GM04504 (cell line): ENCODE results near the gene TBC1D10B.
"Not testable (repeated sequence)": the region's sequence is repeated elsewhere in the genome, so short reads cannot be mapped to it uniquely, and the experiment has no call there.

Experiments used
- DNase-seq: peaks from one replicate; pipeline ENCODE4 v3.0.0-alpha.2; 2012; ENCODE audit warnings: low read depth

TBC1D10B gene

GRCh38 chr16:30355144-30355953 lies 14.9 kb downstream of the TBC1D10B start, which contains the start of gene CD2BP2:
Gene CD2BP2, minus strand, starts transcription at chr16:30355308. Its CDS starts 627 bp downstream, at chr16:30354681.
- peak; percentile 100 for DNase-seq

GRCh38 chr16:30354423-30355143 lies 15.7 kb downstream of the TBC1D10B start:
- no peak for DNase-seq

DNA sequence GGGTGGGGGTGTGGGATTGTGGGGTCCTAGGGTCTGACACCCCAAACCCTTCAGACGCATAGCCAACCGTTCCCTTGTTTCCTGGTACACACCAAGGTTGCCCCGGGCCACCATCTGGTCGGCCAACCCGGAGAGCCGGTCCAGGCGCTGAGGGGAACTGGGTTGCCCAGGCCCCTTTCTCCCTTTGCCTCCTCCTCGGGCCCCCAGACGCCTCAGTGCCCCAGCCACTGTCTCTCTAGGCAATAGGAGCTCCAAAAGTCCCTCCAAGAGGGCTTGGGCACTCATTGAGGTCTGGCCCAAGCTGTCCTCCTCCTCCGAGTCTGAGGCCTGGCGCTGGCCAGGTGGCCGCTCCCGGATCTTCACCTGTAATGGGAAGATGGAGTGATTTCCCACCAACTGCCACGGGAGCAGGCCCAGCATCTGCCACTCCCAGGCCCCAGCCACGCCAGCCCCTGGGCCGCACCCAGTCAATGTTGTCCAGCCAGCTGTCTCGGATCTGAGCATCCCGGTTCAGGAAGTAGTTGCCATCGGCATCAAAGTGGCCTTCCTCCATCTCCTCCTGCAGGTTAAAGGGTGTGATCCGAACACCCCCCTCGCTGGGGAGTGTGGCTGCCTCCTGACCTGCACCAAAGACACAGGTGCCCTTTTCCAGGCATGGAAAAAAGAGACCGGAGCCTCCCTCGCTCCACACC lies 16.7 kb downstream of the TBC1D10B start:
- DNase-seq: no peak

- DNase-seq: no peak
These were observed 17.5 kb downstream of the TBC1D10B start for GRCh38 chr16:30352488-30353401.

- DNase-seq: peak; percentile 89
These were observed 18.5 kb downstream of the TBC1D10B start for GRCh38 chr16:30351586-30352419.

DNA sequence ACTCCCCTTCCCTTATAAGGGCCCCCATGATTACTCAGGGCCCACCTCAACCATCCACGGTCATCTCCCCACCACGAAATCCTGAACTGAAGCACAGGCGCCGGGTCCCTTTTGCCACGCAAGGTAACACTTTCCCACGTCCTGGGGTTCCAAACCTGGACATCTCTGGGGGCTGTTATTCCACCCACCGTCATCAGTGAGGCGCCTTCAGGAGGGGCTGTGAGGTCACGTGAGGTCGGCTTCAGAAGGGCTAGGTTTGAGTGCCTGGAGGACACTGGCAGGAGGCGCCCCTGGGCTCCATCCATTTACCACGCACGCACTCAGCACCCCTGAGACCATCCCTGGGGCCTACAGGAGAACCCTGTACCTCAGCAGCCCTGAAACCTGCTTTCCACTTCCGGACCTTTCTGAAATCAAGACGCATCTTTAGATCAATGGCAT lies 19.3 kb downstream of the TBC1D10B start:
- DNase-seq: no peak

- no peak for DNase-seq
These were observed 20.0 kb downstream of the TBC1D10B start for GRCh38 chr16:30350134-30350871.

GRCh38 chr16:30349675-30350074 lies 20.6 kb downstream of the TBC1D10B start:
- DNase-seq: no peak

- no peak for DNase-seq
These were observed 21.4 kb downstream of the TBC1D10B start for GRCh38 chr16:30348929-30349328.

- DNase-seq: no peak
These were observed 22.2 kb downstream of the TBC1D10B start for GRCh38 chr16:30348113-30348512.

DNA sequence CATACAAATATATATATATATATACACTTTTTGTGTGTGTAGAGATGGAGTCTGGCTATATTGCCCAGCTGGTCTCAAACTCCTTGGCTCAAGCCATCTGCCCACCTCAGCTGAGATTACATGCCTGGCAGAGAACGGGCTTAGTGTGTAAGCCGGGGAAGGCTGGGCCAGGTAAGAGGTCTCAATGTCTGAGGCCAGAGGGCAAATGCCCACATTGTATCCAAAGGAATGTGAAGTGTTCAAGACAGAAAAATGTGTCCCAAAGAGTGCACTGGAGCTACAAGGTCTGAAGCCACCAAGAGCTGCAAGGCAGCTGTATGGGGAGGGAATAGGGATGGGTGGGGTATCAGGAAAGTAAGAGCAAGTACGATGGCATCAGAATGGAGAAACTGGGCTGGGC lies 24.0 kb downstream of the TBC1D10B start:
- no peak for DNase-seq

- not testable (repeated sequence) for DNase-seq
These were observed 26.8 kb downstream of the TBC1D10B start for GRCh38 chr16:30343491-30343820.

- no peak for DNase-seq
These were observed 27.4 kb downstream of the TBC1D10B start for GRCh38 chr16:30342751-30343490.

GRCh38 chr16:30341971-30342370 lies 28.3 kb downstream of the TBC1D10B start:
- not testable (repeated sequence) for DNase-seq

- DNase-seq: no peak
These were observed 29.7 kb downstream of the TBC1D10B start for GRCh38 chr16:30340621-30341020.

GRCh38 chr16:30338715-30339114 lies 31.6 kb downstream of the TBC1D10B start:
- DNase-seq: not testable (repeated sequence)

DNA sequence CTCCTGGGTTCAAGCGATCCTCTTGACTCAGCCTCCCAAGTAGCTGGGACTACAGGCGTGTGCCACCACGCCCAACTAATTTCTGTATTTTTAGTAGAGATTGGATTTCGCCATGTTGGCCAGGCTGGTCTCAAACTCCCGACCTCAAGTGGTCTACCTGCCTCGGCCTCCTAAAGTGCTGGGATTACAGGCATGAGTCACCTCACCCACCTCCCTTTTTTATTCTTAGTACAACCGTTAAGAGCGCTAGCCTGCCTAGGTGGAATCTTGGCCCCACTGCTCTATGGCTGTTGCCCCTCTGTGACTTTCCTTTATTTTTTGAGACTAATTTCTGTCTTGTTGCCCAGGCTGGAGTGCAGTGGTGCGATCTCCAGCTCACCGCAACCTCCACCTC lies 32.3 kb downstream of the TBC1D10B start:
- not testable (repeated sequence) for DNase-seq

- no peak for DNase-seq
These were observed 34.5 kb downstream of the TBC1D10B start for GRCh38 chr16:30335598-30336474.
